ENCODE results near the gene MRPL37. TPM values are rescaled to one million over a fixed set of nuclear protein-coding genes. Genes with fewer than 3 reads are reported as not detected.
A peak's percentile ranks its signal among the peaks of the same experiment; 100 is the strongest.

Gene MRPL37
- polyA plus RNA-seq, 1 donor (not counting 4 experiments of a cell fraction or from before 2014, with no cell fraction given): 30.9 TPM

GRCh38 chr1:54199151-54199764, 709 bp upstream of the MRPL37 start:
- Histone ChIP-seq H3K9ac (ENCODE audit: control insufficient read depth, extremely low read depth, insufficient read depth, low read length) (peak overlapping the region; percentile 88), H3K9me3 (ENCODE audit: control insufficient read depth, low read depth, low read length) (no peaks in the 10 kb centered on the region), H4K20me1 (ENCODE audit: control insufficient read depth, extremely low read depth, insufficient read depth, low read length) (no peaks in the 10 kb centered on the region), H3K27me3 (ENCODE audit: control insufficient read depth, extremely low read depth, insufficient read depth, low read length) (no peaks in the 10 kb centered on the region), H3K27ac (ENCODE audit: control insufficient read depth, insufficient read depth, low read length) (peak overlapping the region; percentile 76), H3K4me1 (ENCODE audit: control insufficient read depth, extremely low read depth, insufficient read depth, low read length) (peaks cover 17% of the 10 kb centered on the region), H3K9me1 (ENCODE audit: control insufficient read depth, extremely low read depth, insufficient read depth, low read length) (no peaks in the 10 kb centered on the region), H3K4me3 (ENCODE audit: control insufficient read depth in 2 of 3, extremely low read depth in 1 of 3, insufficient read depth in 2 of 3, low read depth in 1 of 3, low read length in 3 of 3) (peak overlapping the region; percentile 77 to 98 (median 78)), H2AFZ (ENCODE audit: control insufficient read depth, low read length) (peak overlapping the region; percentile 99), H3K36me3 (ENCODE audit: control insufficient read depth in 2 of 2, extremely low read depth in 1 of 2, insufficient read depth in 2 of 2, low read length in 2 of 2) (no peaks in the 10 kb centered on the region), H3K79me2 (ENCODE audit: control insufficient read depth, insufficient read depth, low read length) (peaks cover 33% of the 10 kb centered on the region), H3K4me2 (ENCODE audit: control insufficient read depth, extremely low read depth, insufficient read depth, low read depth, low read length) (peak overlapping the region; percentile 98)
- TF ChIP-seq CTCF (optimal IDR thresholded peaks at IDR 0.05 in 1 of 3, IDR thresholded peaks at IDR 0.05 in 1 of 3, conservative IDR thresholded peaks at IDR 0.05 in 1 of 3; ENCODE audit: extremely low read depth in 1 of 3, insufficient read depth in 2 of 3, low read length in 3 of 3): no peak
- no peak for TF ChIP-seq EZH2 (IDR thresholded peaks at IDR 0.05; ENCODE audit: low read length)
- dilution Hi-C loops (cut with MboI; ENCODE audit: extremely low pct_ligation_motif_present, low sequenced_read_pairs): no loop called here
- FAIRE-seq (no peak), DNase-seq (ENCODE audit: low read depth, low spot score) (no peak)

DNA sequence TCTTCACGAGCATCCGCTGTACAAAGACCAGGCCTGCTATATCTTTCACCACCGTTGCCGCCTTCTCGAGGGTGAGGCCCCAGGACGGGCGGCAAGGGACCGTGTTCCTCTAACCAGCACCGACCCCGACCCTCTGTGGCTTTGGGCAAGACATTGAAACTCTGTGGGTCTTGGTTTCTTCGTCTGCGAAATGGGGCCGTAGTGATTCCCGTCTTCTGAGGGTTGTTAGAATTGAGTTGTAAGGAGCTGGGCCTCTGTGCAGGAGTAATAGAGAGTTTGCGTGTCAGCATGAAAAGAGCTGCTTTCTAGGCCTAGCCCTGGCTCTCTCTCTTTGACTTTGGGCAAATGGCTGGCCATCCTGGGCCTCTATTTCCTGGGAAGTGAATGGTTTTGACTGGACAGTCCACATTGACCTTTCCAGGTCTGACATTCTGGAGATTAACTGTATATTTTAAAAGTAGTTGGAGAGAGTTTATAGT, 591 bp downstream of the MRPL37 start:
- DNase-seq (ENCODE audit: low read depth, low spot score): no peak
- no peak for FAIRE-seq
- H3K4me1 ChIP-seq (ENCODE audit: control insufficient read depth, extremely low read depth, insufficient read depth, low read length): peaks cover 17% of the 10 kb centered on the region
- peaks cover 37% of the 10 kb centered on the region for H3K79me2 ChIP-seq (ENCODE audit: control insufficient read depth, insufficient read depth, low read length)
- dilution Hi-C loops (cut with MboI; ENCODE audit: extremely low pct_ligation_motif_present, low sequenced_read_pairs): no loop called here
- TF ChIP-seq EZH2 (IDR thresholded peaks at IDR 0.05; ENCODE audit: low read length): no peak
- TF ChIP-seq CTCF (optimal IDR thresholded peaks at IDR 0.05 in 1 of 3, IDR thresholded peaks at IDR 0.05 in 1 of 3, conservative IDR thresholded peaks at IDR 0.05 in 1 of 3; ENCODE audit: extremely low read depth in 1 of 3, insufficient read depth in 2 of 3, low read length in 3 of 3): no peak
- H4K20me1 ChIP-seq (ENCODE audit: control insufficient read depth, extremely low read depth, insufficient read depth, low read length): peaks cover 4% of the 10 kb centered on the region
- peak overlapping the region; percentile 89 for H3K4me2 ChIP-seq (ENCODE audit: control insufficient read depth, extremely low read depth, insufficient read depth, low read depth, low read length)
- peaks cover 4 to 13% of the 10 kb centered on the region in 2 experiments for H3K36me3 ChIP-seq (ENCODE audit: control insufficient read depth in 2 of 2, extremely low read depth in 1 of 2, insufficient read depth in 2 of 2, low read length in 2 of 2)
- H2AFZ ChIP-seq (ENCODE audit: control insufficient read depth, low read length): peak overlapping the region; percentile 90
- H3K27ac ChIP-seq (ENCODE audit: control insufficient read depth, insufficient read depth, low read length): peak overlapping the region; percentile 76
- H3K4me3 ChIP-seq (ENCODE audit: control insufficient read depth in 2 of 3, extremely low read depth in 1 of 3, insufficient read depth in 2 of 3, low read depth in 1 of 3, low read length in 3 of 3): peak overlapping the region; percentile 77 to 98 (median 78)
- H3K9ac ChIP-seq (ENCODE audit: control insufficient read depth, extremely low read depth, insufficient read depth, low read length): peak overlapping the region; percentile 88
- H3K9me1 ChIP-seq (ENCODE audit: control insufficient read depth, extremely low read depth, insufficient read depth, low read length): no peaks in the 10 kb centered on the region
- H3K27me3 ChIP-seq (ENCODE audit: control insufficient read depth, extremely low read depth, insufficient read depth, low read length): no peaks in the 10 kb centered on the region
- no peaks in the 10 kb centered on the region for H3K9me3 ChIP-seq (ENCODE audit: control insufficient read depth, low read depth, low read length)

Data from keratinocyte (primary cell).